ENCODE data around the gene MSL3. TPM values are rescaled to one million over a fixed set of nuclear protein-coding genes. Genes with fewer than 3 reads are reported as not detected.

Gene MSL3, protein sequence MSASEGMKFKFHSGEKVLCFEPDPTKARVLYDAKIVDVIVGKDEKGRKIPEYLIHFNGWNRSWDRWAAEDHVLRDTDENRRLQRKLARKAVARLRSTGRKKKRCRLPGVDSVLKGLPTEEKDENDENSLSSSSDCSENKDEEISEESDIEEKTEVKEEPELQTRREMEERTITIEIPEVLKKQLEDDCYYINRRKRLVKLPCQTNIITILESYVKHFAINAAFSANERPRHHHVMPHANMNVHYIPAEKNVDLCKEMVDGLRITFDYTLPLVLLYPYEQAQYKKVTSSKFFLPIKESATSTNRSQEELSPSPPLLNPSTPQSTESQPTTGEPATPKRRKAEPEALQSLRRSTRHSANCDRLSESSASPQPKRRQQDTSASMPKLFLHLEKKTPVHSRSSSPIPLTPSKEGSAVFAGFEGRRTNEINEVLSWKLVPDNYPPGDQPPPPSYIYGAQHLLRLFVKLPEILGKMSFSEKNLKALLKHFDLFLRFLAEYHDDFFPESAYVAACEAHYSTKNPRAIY
- polyA plus RNA-seq (2011; rRNA removed) (46.9 and 51.7 TPM in 2 replicates), polyA plus RNA-seq (2017; fragmentation: RNase III; extraction: RNeasy Plus Mini Kit Qiagen cat#74134 plus additional on column Dnase treatment) (32.3 to 36.4 TPM (median 32.4 TPM) in 3 replicates), polyA minus RNA-seq (2011; rRNA and poly(A)+ RNA removed) (25.1 and 26.9 TPM in 2 replicates)
- 24.0 and 25.8 TPM in 2 replicates for polyA plus RNA-seq (2012; cell fraction: cytosol; rRNA removed)
- polyA plus RNA-seq (2012; cell fraction: nucleus; rRNA removed): 49.9 and 70.1 TPM in 2 replicates

DNA sequence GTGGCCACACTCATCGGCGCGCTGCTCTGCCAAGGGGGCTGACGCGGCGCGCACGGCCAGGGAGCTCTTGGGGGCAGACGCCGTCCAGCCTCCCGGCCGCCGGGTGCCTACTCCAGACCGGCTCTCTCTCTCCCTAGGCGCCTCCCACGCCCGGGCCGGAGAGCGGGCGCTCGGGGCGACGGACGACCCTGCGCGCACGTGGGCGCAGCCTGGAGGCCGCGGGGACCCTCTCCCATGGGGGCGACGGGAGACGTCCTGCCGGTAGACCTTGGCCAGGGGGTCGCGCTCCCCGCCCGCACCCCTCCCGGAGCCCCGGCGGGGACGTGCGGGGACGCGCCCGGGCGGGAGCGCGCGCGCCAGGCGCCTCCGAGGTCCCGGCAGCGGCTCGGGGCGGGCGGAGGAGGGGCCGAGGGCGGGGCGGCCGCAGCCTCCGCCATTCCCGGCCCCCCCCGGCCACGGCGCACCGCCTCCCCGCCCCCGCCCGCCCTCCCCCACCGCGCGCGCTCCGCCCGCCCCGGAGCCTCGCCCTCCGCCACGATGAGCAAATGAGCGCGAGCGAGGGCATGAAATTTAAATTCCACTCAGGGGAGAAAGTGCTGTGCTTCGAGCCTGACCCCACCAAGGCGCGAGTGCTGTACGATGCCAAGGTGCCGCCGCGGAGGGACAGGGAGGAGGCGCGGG is at the start of gene MSL3:
Gene MSL3, plus strand, starts transcription at position 519 of the 681 bp plus-strand sequence. Its CDS starts 27 bp downstream, at position 546.
- peak within 1 kb of the TSS; percentile 88 for H3K4me2 ChIP-seq
- peak; percentile 66 to 68 for ATAC-seq
- CTCF ChIA-PET: interaction anchor here (0.6 to 4.7 kb wide), 7 partner anchors 8 to 1029 kb away, joined by 3 to 35 read pairs (median 3); no protein-coding TSS in a partner anchor
- peak within 1 kb of the TSS; percentile 94 for H3K27ac ChIP-seq
- peaks cover 13% of the 10 kb centered on the region for H3K4me1 ChIP-seq
- POLR2A ChIA-PET: interaction anchor here (0.6 kb wide), 1 partner anchor 10 kb away, joined by 3 read pairs; no protein-coding TSS in a partner anchor
- WGBS (ENCODE audit: missing lambda C conversion rate): no CpG with 5 or more reads among the region's 93 CpGs
- peak within 1 kb of the TSS; percentile 84 for H3K4me3 ChIP-seq
- no peaks in the 10 kb centered on the region for H3K9me3 ChIP-seq
- no peak for FAIRE-seq
- DNase-seq (ENCODE audit: low read depth in 1 of 2, low spot score in 1 of 2): peak; percentile 31 to 58
- TF ChIP-seq, protein P1, sequence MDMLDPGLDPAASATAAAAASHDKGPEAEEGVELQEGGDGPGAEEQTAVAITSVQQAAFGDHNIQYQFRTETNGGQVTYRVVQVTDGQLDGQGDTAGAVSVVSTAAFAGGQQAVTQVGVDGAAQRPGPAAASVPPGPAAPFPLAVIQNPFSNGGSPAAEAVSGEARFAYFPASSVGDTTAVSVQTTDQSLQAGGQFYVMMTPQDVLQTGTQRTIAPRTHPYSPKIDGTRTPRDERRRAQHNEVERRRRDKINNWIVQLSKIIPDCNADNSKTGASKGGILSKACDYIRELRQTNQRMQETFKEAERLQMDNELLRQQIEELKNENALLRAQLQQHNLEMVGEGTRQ (IDR thresholded peaks at IDR 0.05): no peak
- TF ChIP-seq, protein P2, sequence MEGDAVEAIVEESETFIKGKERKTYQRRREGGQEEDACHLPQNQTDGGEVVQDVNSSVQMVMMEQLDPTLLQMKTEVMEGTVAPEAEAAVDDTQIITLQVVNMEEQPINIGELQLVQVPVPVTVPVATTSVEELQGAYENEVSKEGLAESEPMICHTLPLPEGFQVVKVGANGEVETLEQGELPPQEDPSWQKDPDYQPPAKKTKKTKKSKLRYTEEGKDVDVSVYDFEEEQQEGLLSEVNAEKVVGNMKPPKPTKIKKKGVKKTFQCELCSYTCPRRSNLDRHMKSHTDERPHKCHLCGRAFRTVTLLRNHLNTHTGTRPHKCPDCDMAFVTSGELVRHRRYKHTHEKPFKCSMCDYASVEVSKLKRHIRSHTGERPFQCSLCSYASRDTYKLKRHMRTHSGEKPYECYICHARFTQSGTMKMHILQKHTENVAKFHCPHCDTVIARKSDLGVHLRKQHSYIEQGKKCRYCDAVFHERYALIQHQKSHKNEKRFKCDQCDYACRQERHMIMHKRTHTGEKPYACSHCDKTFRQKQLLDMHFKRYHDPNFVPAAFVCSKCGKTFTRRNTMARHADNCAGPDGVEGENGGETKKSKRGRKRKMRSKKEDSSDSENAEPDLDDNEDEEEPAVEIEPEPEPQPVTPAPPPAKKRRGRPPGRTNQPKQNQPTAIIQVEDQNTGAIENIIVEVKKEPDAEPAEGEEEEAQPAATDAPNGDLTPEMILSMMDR (IDR thresholded peaks at IDR 0.05): no peak
- TF ChIP-seq EHMT2 (IDR thresholded peaks at IDR 0.05; ENCODE audit: low read depth) (no peak), KDM5A (IDR thresholded peaks at IDR 0.05) (no peak), ZC3H11A (IDR thresholded peaks at IDR 0.05) (no peak), CBX2 (IDR thresholded peaks at IDR 0.05; ENCODE audit: borderline replicate concordance, low read depth) (no peak), RNF2 (IDR thresholded peaks at IDR 0.05; ENCODE audit: borderline replicate concordance, low read depth) (no peak), EHF (CRISPR knock-in tag; IDR thresholded peaks at IDR 0.05) (no peak), GATA3 (IDR thresholded peaks at IDR 0.05; ENCODE audit: borderline replicate concordance) (no peak), KDM1A (IDR thresholded peaks at IDR 0.05; ENCODE audit: low read depth) (no peak), HOXB13 (CRISPR knock-in tag; IDR thresholded peaks at IDR 0.05; ENCODE audit: low read depth) (no peak), MYC (IDR thresholded peaks at IDR 0.05; ENCODE audit: borderline replicate concordance, low read length) (no peak), HDAC2 (IDR thresholded peaks at IDR 0.05) (no peak), HOXB5 (CRISPR knock-in tag; IDR thresholded peaks at IDR 0.05) (no peak), ESRRA (IDR thresholded peaks at IDR 0.05; ENCODE audit: borderline replicate concordance, low read length) (no peak), NPAS2 (CRISPR knock-in tag; IDR thresholded peaks at IDR 0.05; ENCODE audit: borderline replicate concordance) (no peak), POLR2A (IDR thresholded peaks at IDR 0.05; ENCODE audit: low read length) (peak; percentile 72), FOXS1 (CRISPR knock-in tag; IDR thresholded peaks at IDR 0.05) (no peak), SMC3 (IDR thresholded peaks at IDR 0.05) (no peak), FOSL2 (IDR thresholded peaks at IDR 0.05) (no peak), FOSL2 (CRISPR knock-in tag; IDR thresholded peaks at IDR 0.05) (no peak), JUNB (IDR thresholded peaks at IDR 0.05) (no peak), POLR2AphosphoS2 (conservative IDR thresholded peaks at IDR 0.05; ENCODE audit: low read length) (no peak)
- TF ChIP-seq, protein P3, sequence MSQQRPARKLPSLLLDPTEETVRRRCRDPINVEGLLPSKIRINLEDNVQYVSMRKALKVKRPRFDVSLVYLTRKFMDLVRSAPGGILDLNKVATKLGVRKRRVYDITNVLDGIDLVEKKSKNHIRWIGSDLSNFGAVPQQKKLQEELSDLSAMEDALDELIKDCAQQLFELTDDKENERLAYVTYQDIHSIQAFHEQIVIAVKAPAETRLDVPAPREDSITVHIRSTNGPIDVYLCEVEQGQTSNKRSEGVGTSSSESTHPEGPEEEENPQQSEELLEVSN (IDR thresholded peaks at IDR 0.05; ENCODE audit: borderline replicate concordance, low read depth): peak; percentile 42; the same call in 1 of the 2 replicates
- TF ChIP-seq, protein P4, sequence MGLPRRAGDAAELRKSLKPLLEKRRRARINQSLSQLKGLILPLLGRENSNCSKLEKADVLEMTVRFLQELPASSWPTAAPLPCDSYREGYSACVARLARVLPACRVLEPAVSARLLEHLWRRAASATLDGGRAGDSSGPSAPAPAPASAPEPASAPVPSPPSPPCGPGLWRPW (IDR thresholded peaks at IDR 0.05): no peak
- TF ChIP-seq, protein P5, sequence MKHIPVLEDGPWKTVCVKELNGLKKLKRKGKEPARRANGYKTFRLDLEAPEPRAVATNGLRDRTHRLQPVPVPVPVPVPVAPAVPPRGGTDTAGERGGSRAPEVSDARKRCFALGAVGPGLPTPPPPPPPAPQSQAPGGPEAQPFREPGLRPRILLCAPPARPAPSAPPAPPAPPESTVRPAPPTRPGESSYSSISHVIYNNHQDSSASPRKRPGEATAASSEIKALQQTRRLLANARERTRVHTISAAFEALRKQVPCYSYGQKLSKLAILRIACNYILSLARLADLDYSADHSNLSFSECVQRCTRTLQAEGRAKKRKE (CRISPR knock-in tag; IDR thresholded peaks at IDR 0.05; ENCODE audit: low read depth): no peak
- TF ChIP-seq, protein P6, sequence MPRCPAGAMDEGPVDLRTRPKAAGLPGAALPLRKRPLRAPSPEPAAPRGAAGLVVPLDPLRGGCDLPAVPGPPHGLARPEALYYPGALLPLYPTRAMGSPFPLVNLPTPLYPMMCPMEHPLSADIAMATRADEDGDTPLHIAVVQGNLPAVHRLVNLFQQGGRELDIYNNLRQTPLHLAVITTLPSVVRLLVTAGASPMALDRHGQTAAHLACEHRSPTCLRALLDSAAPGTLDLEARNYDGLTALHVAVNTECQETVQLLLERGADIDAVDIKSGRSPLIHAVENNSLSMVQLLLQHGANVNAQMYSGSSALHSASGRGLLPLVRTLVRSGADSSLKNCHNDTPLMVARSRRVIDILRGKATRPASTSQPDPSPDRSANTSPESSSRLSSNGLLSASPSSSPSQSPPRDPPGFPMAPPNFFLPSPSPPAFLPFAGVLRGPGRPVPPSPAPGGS (IDR thresholded peaks at IDR 0.05): peak; percentile 24; the same call in 1 of the 3 replicates
- TF ChIP-seq, protein P7, sequence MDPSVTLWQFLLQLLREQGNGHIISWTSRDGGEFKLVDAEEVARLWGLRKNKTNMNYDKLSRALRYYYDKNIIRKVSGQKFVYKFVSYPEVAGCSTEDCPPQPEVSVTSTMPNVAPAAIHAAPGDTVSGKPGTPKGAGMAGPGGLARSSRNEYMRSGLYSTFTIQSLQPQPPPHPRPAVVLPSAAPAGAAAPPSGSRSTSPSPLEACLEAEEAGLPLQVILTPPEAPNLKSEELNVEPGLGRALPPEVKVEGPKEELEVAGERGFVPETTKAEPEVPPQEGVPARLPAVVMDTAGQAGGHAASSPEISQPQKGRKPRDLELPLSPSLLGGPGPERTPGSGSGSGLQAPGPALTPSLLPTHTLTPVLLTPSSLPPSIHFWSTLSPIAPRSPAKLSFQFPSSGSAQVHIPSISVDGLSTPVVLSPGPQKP (IDR thresholded peaks at IDR 0.05; ENCODE audit: low read depth, low read length): no peak
- TF ChIP-seq, protein P8, sequence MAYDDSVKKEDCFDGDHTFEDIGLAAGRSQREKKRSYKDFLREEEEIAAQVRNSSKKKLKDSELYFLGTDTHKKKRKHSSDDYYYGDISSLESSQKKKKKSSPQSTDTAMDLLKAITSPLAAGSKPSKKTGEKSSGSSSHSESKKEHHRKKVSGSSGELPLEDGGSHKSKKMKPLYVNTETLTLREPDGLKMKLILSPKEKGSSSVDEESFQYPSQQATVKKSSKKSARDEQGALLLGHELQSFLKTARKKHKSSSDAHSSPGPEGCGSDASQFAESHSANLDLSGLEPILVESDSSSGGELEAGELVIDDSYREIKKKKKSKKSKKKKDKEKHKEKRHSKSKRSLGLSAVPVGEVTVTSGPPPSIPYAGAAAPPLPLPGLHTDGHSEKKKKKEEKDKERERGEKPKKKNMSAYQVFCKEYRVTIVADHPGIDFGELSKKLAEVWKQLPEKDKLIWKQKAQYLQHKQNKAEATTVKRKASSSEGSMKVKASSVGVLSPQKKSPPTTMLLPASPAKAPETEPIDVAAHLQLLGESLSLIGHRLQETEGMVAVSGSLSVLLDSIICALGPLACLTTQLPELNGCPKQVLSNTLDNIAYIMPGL (CRISPR knock-in tag; IDR thresholded peaks at IDR 0.05; ENCODE audit: borderline replicate concordance): no peak
